ENCODE data around the gene LDHD. TPM values are rescaled to one million over a fixed set of nuclear protein-coding genes. Genes with fewer than 3 reads are reported as not detected.

Gene LDHD
- polyA plus RNA-seq, 2 of the 4 experiments (the other 2 are of a cell fraction): 0.79 to 1.1 TPM

DNA sequence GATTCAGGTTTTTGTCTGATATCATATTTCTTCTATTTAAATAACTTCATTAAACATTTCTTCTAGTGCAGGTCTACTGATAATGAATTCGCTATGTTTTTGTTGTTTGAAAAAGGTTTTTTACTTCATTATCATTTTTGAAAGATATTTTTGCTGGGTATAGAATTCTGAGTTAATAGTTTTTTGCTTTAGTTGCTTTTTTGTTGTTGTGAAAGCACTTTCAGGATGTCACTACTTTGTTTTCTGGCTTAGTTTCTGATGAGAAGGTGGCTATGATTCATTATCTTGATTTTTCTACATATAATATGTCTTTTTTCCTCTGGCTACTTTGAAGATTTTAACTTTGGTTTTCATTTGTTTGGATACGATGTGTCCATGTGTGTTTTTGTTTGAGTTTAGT, 35.2 kb upstream of the LDHD start:
- no peak overlapping the region for H3K4me2 ChIP-seq
- no peak overlapping the region for H3K4me3 ChIP-seq
- 34% methylated on average over 2 of the region's 2 CpGs for WGBS (ENCODE audit: missing lambda C conversion rate)
- ATAC-seq: no peak
- no peak for DNase-seq (ENCODE audit: low read depth in 1 of 2, low spot score in 1 of 2)
- no peak overlapping the region for H3K27ac ChIP-seq
- H3K9me3 ChIP-seq: peaks cover 58% of the 10 kb centered on the region
- ChIA-PET CTCF (no interaction called here), POLR2A (no interaction called here)
- TF ChIP-seq EHMT2 (IDR thresholded peaks at IDR 0.05; ENCODE audit: low read depth): no peak
- TF ChIP-seq MAFK (IDR thresholded peaks at IDR 0.05; ENCODE audit: partially characterized antibody): peak; percentile 34
- FAIRE-seq: no peak
- no peaks in the 10 kb centered on the region for H3K4me1 ChIP-seq

- FAIRE-seq: no peak
- peak; percentile 91 to 97 for ATAC-seq
- peaks cover 34% of the 10 kb centered on the region; the same call in 2 of the 3 replicates for H3K9me3 ChIP-seq
- H3K4me2 ChIP-seq: peak within 1 kb of the TSS; percentile 82
- no peaks in the 10 kb centered on the region for H3K4me1 ChIP-seq
- peak; percentile 93 for DNase-seq (ENCODE audit: low read depth in 1 of 2, low spot score in 1 of 2)
- ChIA-PET POLR2A (no interaction called here), CTCF (interaction anchor here (1.4 kb wide), 1 partner anchor 51 kb away, joined by 4 read pairs; no protein-coding TSS in a partner anchor)
- peak within 1 kb of the TSS; percentile 94 to 100 for H3K27ac ChIP-seq
- H3K4me3 ChIP-seq: peak within 1 kb of the TSS; percentile 98
- WGBS (ENCODE audit: missing lambda C conversion rate): 2% methylated on average over 39 of the region's 93 CpGs
- TF ChIP-seq HOXA7 (CRISPR knock-in tag; IDR thresholded peaks at IDR 0.05) (no peak), HES2 (IDR thresholded peaks at IDR 0.05) (no peak), RCOR1 (IDR thresholded peaks at IDR 0.05; ENCODE audit: low read depth, low read length) (no peak), USF2 (IDR thresholded peaks at IDR 0.05) (no peak; the same call in 1 of the 2 replicates), RFX5 (IDR thresholded peaks at IDR 0.05) (0 out of 2 replicates have a peak, but pooled peaks have one; percentile 49), ELK1 (IDR thresholded peaks at IDR 0.05; ENCODE audit: low read depth, low read length) (no peak), POLR2AphosphoS2 (conservative IDR thresholded peaks at IDR 0.05; ENCODE audit: low read length) (no peak), ZFP36 (IDR thresholded peaks at IDR 0.05; ENCODE audit: borderline replicate concordance, partially characterized antibody) (no peak), NFE2L2 (conservative IDR thresholded peaks at IDR 0.05; ENCODE audit: low read length) (no peak), ZNF302 (CRISPR knock-in tag; IDR thresholded peaks at IDR 0.05) (no peak), CEBPB (IDR thresholded peaks at IDR 0.05) (no peak), CBX2 (IDR thresholded peaks at IDR 0.05; ENCODE audit: borderline replicate concordance, low read depth) (no peak), ZC3H11A (IDR thresholded peaks at IDR 0.05) (no peak), MAFK (IDR thresholded peaks at IDR 0.05; ENCODE audit: partially characterized antibody) (no peak), BHLHE40 (IDR thresholded peaks at IDR 0.05; ENCODE audit: low read depth, low read length) (no peak), TP53 (CRISPR knock-in tag; IDR thresholded peaks at IDR 0.05) (no peak), SREBF2 (IDR thresholded peaks at IDR 0.05) (no peak), FOXS1 (CRISPR knock-in tag; IDR thresholded peaks at IDR 0.05) (no peak), RAD21 (conservative IDR thresholded peaks at IDR 0.05 in 1 of 2, IDR thresholded peaks at IDR 0.05 in 1 of 2) (no peak), CHD4 (IDR thresholded peaks at IDR 0.05; ENCODE audit: borderline replicate concordance) (no peak), PHF8 (IDR thresholded peaks at IDR 0.05; ENCODE audit: borderline replicate concordance, low read depth) (peak; percentile 91), HDAC2 (IDR thresholded peaks at IDR 0.05) (no peak), FOSB (CRISPR knock-in tag; IDR thresholded peaks at IDR 0.05) (no peak), NPAS2 (CRISPR knock-in tag; IDR thresholded peaks at IDR 0.05; ENCODE audit: borderline replicate concordance) (no peak), FOSL2 (IDR thresholded peaks at IDR 0.05) (no peak), FOSL2 (CRISPR knock-in tag; IDR thresholded peaks at IDR 0.05) (no peak; the same call in 1 of the 2 replicates), HMGXB4 (CRISPR knock-in tag; IDR thresholded peaks at IDR 0.05; ENCODE audit: borderline replicate concordance) (no peak), HOXB5 (CRISPR knock-in tag; IDR thresholded peaks at IDR 0.05) (peak; percentile 33; the same call in 1 of the 2 replicates), KDM5A (IDR thresholded peaks at IDR 0.05) (no peak), HEYL (CRISPR knock-in tag; IDR thresholded peaks at IDR 0.05) (no peak), EHMT2 (IDR thresholded peaks at IDR 0.05; ENCODE audit: low read depth) (no peak)
- TF ChIP-seq, protein P1, sequence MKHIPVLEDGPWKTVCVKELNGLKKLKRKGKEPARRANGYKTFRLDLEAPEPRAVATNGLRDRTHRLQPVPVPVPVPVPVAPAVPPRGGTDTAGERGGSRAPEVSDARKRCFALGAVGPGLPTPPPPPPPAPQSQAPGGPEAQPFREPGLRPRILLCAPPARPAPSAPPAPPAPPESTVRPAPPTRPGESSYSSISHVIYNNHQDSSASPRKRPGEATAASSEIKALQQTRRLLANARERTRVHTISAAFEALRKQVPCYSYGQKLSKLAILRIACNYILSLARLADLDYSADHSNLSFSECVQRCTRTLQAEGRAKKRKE (CRISPR knock-in tag; IDR thresholded peaks at IDR 0.05; ENCODE audit: low read depth): no peak
- TF ChIP-seq, protein P2, sequence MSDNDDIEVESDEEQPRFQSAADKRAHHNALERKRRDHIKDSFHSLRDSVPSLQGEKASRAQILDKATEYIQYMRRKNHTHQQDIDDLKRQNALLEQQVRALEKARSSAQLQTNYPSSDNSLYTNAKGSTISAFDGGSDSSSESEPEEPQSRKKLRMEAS (IDR thresholded peaks at IDR 0.05): peak; percentile 60
Measured at GRCh38 chr16:75148311-75149195, 32.0 kb upstream of the LDHD start, which contains the start of gene ZFP1. Gene ZFP1, plus strand, starts transcription at chr16:75148524. Its CDS starts 4,428 bp downstream, at chr16:75152952.
